Lung (tissue), 12 donors: ENCODE measurements around the gene GOLIM4. TPM values are rescaled to one million over a fixed set of nuclear protein-coding genes. Genes with fewer than 3 reads are reported as not detected.

Experiments used
- ATAC-seq: fragments of 200-7000 bp; cut with Tn5 transposase; one replicate; pipeline ENCODE4 v1.9.1; 2020; ENCODE audit warnings: moderate number of reproducible peaks; ENCODE audit not compliant: insufficient read depth, low FRiP score
- DNase-seq, 3 donors: peaks; one replicate each; pipeline ENCODE4 v3.0.0-alpha.2; 2013 to 2017
- H3K27ac ChIP-seq, 2 donors: one replicate each; pipeline ENCODE4 v1.5.1; 2013; ENCODE audit warnings: mild to moderate bottlenecking in 2 of 2, moderate library complexity in 2 of 2, control low read depth in 1 of 2, inconsistent platforms in 1 of 2, low read depth in 1 of 2, low read length in 1 of 2
- H3K27me3 ChIP-seq, 3 donors: one replicate each; pipeline ENCODE4 v1.5.1; 2013; ENCODE audit warnings: low read length in 2 of 3; ENCODE audit not compliant: control insufficient read depth in 3 of 3, insufficient read depth in 3 of 3
- H3K36me3 ChIP-seq, 4 donors: one replicate each; pipeline ENCODE4 v1.5.1; 2013; ENCODE audit warnings: low read length in 4 of 4, mild to moderate bottlenecking in 1 of 4, moderate library complexity in 1 of 4; ENCODE audit not compliant: control insufficient read depth in 4 of 4, insufficient read depth in 4 of 4
- H3K4me1 ChIP-seq, 5 donors: one replicate each; pipeline ENCODE4 v1.5.1; 2013; ENCODE audit warnings: low read length in 5 of 5, mild to moderate bottlenecking in 2 of 5, moderate library complexity in 1 of 5; ENCODE audit not compliant: control insufficient read depth in 5 of 5, insufficient read depth in 5 of 5
- H3K4me3 ChIP-seq: one replicate; pipeline ENCODE4 v1.5.1; 2013; ENCODE audit warnings: mild to moderate bottlenecking, control low read depth, moderate library complexity
- H3K9ac ChIP-seq, 2 donors: one replicate each; pipeline ENCODE4 v1.5.1; 2013; ENCODE audit warnings: low read length in 2 of 2, control low read depth in 1 of 2; ENCODE audit not compliant: insufficient read depth in 1 of 2
- H3K9me3 ChIP-seq, 4 donors: one replicate each; pipeline ENCODE4 v1.5.1; 2013; ENCODE audit warnings: low read length in 3 of 4, mild to moderate bottlenecking in 1 of 4, moderate library complexity in 1 of 4; ENCODE audit not compliant: control insufficient read depth in 4 of 4, insufficient read depth in 3 of 4
- CTCF ChIP-seq: IDR thresholded peaks from 2 replicates; pipeline ENCODE4 v1.5.1; 2012; ENCODE audit warnings: mild to moderate bottlenecking; ENCODE audit errors: control extremely low read depth, extremely low read depth
- WGBS, 2 donors: extraction: QIAGEN DNeasy Blood & Tissue Kit; methylation state at CpG; one replicate each; pipeline ENCODE4 v1.1.7; 2013; 5-methylcytosine and 5-hydroxymethylcytosine counted together
- polyA plus RNA-seq, 2 donors: library from polyadenylated mRNA; stranded (reverse); fragments of 200-250 nt; gene quantifications; one replicate each; pipeline ENCODE4 v1.2.1, GENCODE V29; 2013
- total RNA-seq, 2 donors: library from RNA; depleted of rRNA in 1 of 2; stranded (reverse); fragments of >200 nt in 1 of 2; gene quantifications; one replicate each; pipeline ENCODE4 v1.2.1, GENCODE V29; 2014 to 2021
- donor health status: control.
- donor health status: control.
- donor health status: Bipolar disorder and iron deficiency.
- donor health status: healthy.
- donor health status: DM: yes; HTN: yes; CAD: no.

Gene GOLIM4
- total and polyA plus RNA-seq, 4 donors = 22.2 to 52.9 (median 33.3) TPM

DNA sequence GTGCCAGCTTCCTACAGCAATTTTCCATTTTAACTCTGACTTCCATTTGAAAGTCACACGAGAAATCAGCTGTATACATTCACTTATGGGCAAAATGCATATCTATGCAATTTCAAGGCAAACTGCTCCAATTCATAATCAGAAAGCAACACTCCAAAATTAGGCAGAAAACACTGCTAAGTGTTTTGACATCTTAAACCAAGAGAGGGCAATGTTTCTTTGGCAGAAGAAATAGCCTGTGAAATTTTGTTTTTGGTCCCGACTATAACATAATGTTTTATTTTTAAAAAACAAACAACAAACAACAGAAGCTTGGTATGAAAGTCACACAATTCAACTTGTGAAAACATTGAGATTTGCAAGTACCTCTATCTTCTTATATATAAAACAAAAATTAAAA lies 42.6 kb downstream of the GOLIM4 start:
- 61 to 64% methylated on average over 2 of the region's 2 CpGs for WGBS, 2 donors
- Histone ChIP-seq H3K4me3 (no peak overlapping the region), H3K9ac (no peak overlapping the region), H3K36me3 (peaks cover 0 to 1% (median 0%) of the 10 kb centered on the region in 4 donors), H3K4me1 (peaks cover 3 to 17% (median 9%) of the 10 kb centered on the region in 5 donors), H3K27ac (no peak overlapping the region), H3K27me3 (no peaks in the 10 kb centered on the region), H3K9me3 (no peaks in the 10 kb centered on the region)
- no peak for TF ChIP-seq CTCF
- no peak for ATAC-seq
- DNase-seq = peak in 1 of 3 donors; percentile 34

DNA sequence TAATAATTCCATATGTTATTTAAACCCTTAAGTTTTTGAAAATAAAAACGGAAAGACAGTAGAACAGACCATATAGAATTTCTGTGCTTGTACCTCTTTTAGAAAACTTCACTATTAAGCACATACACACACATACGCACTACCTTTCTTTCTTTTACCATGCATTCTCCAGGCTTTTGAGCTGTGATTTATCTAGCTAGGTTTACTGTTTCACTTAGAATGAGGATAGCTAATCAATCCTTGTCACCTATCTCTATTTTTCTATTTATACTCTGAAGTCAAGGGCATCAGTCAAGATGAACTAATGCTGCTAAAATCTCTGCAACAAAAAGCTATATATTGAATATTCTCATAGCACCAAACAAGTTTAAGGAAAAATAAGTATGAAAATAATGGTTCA lies 43.2 kb downstream of the GOLIM4 start:
- H3K27me3 ChIP-seq = no peaks in the 10 kb centered on the region
- peaks cover 3 to 17% (median 9%) of the 10 kb centered on the region in 5 donors for H3K4me1 ChIP-seq
- no peak for ATAC-seq
- no peak for DNase-seq
- no peak overlapping the region for H3K9ac ChIP-seq
- H3K27ac ChIP-seq = no peak overlapping the region
- no peak for TF ChIP-seq CTCF
- H3K36me3 ChIP-seq = peaks cover 0 to 1% (median 0%) of the 10 kb centered on the region in 4 donors
- 88 to 91% methylated on average over 2 of the region's 2 CpGs for WGBS, 2 donors
- H3K4me3 ChIP-seq = no peak overlapping the region
- no peaks in the 10 kb centered on the region for H3K9me3 ChIP-seq

- 54 to 58% methylated on average over 9 of the region's 9 CpGs for WGBS, 2 donors
- Histone ChIP-seq H3K4me1 (peaks cover 3 to 17% (median 9%) of the 10 kb centered on the region in 5 donors), H3K9me3 (no peaks in the 10 kb centered on the region), H3K9ac (no peak overlapping the region), H3K27me3 (no peaks in the 10 kb centered on the region), H3K4me3 (no peak overlapping the region), H3K36me3 (peaks cover 0 to 1% (median 0%) of the 10 kb centered on the region in 4 donors), H3K27ac (peak overlapping the region in 1 of 2 donors; percentile 89)
- ATAC-seq (no peak), DNase-seq (peak in 2 of 3 donors; percentile 21 to 23)
- TF ChIP-seq CTCF = no peak
Observed at GRCh38 chr3:168051531-168052471, 43.9 kb downstream of the GOLIM4 start.
